HEK293 (cell line): ENCODE data around the gene CHCHD6.

ENCODE experiments used
- CTCF ChIP-seq: fragments of 450-650 bp; formaldehyde crosslinking; IDR thresholded peaks from 2 replicates; pipeline ENCODE4 v1.5.1; 2016; ENCODE audit warnings: missing biosample characterization, missing genetic modification characterization
- MEIS1 ChIP-seq: sonication (generic); formaldehyde crosslinking; IDR thresholded peaks from 2 replicates; pipeline ENCODE4 v1.8.1; 2022; ENCODE audit warnings: missing genetic modification reagents, mild to moderate bottlenecking, borderline replicate concordance
- ZNF747 ChIP-seq: fragments of 450-650 bp; formaldehyde crosslinking; IDR thresholded peaks from 2 replicates; pipeline ENCODE4 v1.5.1; 2016; ENCODE audit warnings: missing biosample characterization, missing genetic modification characterization
- TF ChIP-seq, protein P1 (sequence below): fragments of 450-650 bp; formaldehyde crosslinking; IDR thresholded peaks from 2 replicates; pipeline ENCODE4 v1.5.1; 2016; ENCODE audit warnings: missing biosample characterization, missing genetic modification characterization, low read depth
- TF ChIP-seq, protein P2 (sequence below): fragments of 450-650 bp; formaldehyde crosslinking; optimal IDR thresholded peaks from 2 replicates; pipeline ENCODE3; 2016; ENCODE audit warnings: missing biosample characterization, mild to moderate bottlenecking, missing genetic modification characterization

DNA sequence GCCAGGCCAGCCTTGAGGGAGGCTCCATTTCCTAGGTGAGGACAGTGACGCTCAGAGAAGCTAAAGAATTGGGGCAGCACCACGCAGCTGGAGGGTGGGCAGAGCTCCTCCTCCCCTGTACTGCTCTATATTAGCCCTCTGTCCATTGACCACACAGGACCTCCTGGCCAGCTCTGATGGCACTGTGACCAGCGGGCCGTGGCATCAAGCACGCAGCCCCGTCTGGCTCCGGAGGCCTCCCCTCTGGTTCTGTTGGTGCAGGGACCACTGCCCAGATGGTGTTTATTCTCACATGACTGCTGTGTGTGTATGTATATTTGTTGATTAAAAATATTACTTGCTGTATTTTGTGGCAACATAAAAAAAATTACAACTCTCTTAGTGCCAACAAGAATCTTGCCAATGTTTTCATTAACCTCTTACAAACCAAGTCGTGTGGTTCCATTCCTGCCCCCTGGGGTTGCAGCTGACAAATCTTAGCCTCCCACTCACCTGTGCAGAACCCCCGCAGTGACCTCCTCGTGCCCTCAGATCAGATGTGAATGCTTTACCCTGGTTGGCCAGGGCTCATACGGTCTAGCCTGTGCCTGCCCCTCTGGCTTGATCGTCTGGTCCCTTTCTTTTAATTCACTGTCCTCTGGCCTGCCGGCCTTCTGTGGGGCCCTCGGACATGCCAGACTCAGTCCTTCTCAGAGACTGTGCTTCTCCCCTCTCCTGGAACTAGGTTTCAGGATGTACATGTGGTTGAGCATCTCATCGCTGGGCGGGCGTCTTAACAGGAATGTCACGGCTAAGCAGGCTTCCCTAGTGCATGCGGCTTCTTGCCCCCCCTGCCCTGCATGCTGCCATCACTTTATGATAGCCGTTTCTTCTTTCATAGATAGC lies 14.8 kb downstream of the CHCHD6 start:
- TF ChIP-seq, protein P1, sequence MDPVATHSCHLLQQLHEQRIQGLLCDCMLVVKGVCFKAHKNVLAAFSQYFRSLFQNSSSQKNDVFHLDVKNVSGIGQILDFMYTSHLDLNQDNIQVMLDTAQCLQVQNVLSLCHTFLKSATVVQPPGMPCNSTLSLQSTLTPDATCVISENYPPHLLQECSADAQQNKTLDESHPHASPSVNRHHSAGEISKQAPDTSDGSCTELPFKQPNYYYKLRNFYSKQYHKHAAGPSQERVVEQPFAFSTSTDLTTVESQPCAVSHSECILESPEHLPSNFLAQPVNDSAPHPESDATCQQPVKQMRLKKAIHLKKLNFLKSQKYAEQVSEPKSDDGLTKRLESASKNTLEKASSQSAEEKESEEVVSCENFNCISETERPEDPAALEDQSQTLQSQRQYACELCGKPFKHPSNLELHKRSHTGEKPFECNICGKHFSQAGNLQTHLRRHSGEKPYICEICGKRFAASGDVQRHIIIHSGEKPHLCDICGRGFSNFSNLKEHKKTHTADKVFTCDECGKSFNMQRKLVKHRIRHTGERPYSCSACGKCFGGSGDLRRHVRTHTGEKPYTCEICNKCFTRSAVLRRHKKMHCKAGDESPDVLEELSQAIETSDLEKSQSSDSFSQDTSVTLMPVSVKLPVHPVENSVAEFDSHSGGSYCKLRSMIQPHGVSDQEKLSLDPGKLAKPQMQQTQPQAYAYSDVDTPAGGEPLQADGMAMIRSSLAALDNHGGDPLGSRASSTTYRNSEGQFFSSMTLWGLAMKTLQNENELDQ (tag by site-specific recombination): no peak
- TF ChIP-seq, protein P2, sequence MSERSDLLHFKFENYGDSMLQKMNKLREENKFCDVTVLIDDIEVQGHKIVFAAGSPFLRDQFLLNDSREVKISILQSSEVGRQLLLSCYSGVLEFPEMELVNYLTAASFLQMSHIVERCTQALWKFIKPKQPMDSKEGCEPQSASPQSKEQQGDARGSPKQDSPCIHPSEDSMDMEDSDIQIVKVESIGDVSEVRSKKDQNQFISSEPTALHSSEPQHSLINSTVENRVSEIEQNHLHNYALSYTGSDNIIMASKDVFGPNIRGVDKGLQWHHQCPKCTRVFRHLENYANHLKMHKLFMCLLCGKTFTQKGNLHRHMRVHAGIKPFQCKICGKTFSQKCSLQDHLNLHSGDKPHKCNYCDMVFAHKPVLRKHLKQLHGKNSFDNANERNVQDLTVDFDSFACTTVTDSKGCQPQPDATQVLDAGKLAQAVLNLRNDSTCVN: no peak
- TF ChIP-seq CTCF (tag by site-specific recombination) (no peak), ZNF747 (tag by site-specific recombination) (no peak), MEIS1 (CRISPR knock-in tag) (no peak)
